B cell (primary cell): ENCODE measurements around the gene MAP4K2.

Source experiments
- EZH2 ChIP-seq: IDR thresholded peaks from 2 replicates; pipeline ENCODE4 v1.6.1; 2012; ENCODE audit warnings: borderline replicate concordance, low read depth, mild to moderate bottlenecking, moderate library complexity, low read length; ENCODE audit not compliant: insufficient read depth, poor library complexity, severe bottlenecking
- TF ChIP-seq, protein P1 (sequence below): fragments of 200-600 bp; IDR thresholded peaks from one replicate; pipeline ENCODE4 v1.8.0; 2022; ENCODE audit warnings: antibody characterized with exemption, mild to moderate bottlenecking

DNA sequence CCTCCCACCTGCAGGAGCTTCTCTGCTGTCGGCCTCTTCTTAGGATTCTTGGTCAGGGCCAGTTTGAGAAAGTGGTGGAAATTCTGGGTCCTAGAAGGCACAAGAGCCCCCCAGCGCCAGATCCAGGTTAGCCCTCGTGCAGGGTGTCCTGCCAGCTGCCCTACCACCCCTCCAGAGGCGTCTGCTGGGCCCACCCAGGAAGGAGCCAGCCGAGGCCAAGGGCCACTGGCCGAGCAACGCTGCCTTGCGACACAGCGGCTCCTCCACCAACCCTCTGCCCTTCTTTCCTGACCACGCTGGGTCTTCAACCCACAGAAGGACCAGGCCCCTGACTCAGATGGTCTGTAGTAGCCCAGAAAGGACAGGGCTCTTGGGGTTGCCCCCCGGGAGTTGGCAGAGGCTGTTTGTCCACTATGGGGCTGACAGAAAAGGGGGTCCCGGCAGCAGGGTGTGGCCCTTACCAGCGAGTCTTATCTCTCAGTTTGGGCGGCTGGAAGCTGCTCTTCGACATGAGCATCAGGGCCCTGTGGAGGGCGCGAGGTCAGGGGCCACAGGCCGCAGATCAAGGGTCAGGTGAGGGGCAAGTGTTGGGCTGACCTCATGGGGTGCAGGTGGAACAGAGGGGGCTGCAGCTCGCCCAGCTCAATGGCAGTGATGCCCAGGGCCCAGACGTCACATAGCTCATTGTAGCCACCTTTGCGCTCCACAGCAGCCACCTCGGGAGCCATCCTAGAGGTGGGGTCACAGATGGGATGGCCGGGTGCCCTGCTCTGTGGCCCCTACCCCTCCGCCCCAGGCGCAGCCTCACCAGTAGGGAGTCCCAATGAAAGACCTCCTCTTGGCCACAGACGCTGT lies 2.5 kb downstream of the MAP4K2 start:
- TF ChIP-seq EZH2 = no peak
- TF ChIP-seq, protein P1, sequence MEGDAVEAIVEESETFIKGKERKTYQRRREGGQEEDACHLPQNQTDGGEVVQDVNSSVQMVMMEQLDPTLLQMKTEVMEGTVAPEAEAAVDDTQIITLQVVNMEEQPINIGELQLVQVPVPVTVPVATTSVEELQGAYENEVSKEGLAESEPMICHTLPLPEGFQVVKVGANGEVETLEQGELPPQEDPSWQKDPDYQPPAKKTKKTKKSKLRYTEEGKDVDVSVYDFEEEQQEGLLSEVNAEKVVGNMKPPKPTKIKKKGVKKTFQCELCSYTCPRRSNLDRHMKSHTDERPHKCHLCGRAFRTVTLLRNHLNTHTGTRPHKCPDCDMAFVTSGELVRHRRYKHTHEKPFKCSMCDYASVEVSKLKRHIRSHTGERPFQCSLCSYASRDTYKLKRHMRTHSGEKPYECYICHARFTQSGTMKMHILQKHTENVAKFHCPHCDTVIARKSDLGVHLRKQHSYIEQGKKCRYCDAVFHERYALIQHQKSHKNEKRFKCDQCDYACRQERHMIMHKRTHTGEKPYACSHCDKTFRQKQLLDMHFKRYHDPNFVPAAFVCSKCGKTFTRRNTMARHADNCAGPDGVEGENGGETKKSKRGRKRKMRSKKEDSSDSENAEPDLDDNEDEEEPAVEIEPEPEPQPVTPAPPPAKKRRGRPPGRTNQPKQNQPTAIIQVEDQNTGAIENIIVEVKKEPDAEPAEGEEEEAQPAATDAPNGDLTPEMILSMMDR = no peak
